H1 (cell line): Measurements from ENCODE around the gene SYT14. TPM values are rescaled to one million over a fixed set of nuclear protein-coding genes. Genes with fewer than 3 reads are reported as not detected.

Experiments
- CTCF ChIA-PET: fragments of 300-600 bp; sonication (Branson Sonifier 250); formaldehyde crosslinking; loops from one replicate; lab custom pipeline; 2021; ENCODE audit not compliant: partially characterized antibody; lab: Charles Lee
- POLR2A ChIA-PET: fragments of 300-600 bp; sonication (Branson Sonifier 250); formaldehyde crosslinking; loops from one replicate; lab custom pipeline; 2021; ENCODE audit warnings: inconsistent platforms; ENCODE audit not compliant: partially characterized antibody; lab: Charles Lee
- DNase-seq, 2 experiments: peaks; one replicate each; pipeline versions ENCODE4 v3.0.0 to v3.0.0-alpha.2; 2010 to 2022; ENCODE audit warnings: low spot score in 2 of 2, low read depth in 1 of 2, mixed read lengths in 1 of 2
- FAIRE-seq: peaks from 2 replicates; lab custom pipeline; 2011; peaks lifted over from hg19 to GRCh38; lab: Jason Lieb, UNC
- H2AFZ ChIP-seq: 2 replicates; pipeline ENCODE4 v1.8.1; 2012; ENCODE audit warnings: low read length, inconsistent platforms
- H2AK5ac ChIP-seq: 2 replicates; pipeline ENCODE4 v1.6.1; 2013; ENCODE audit warnings: low read depth, low read length
- H2BK120ac ChIP-seq: replicated peaks from 2 replicates; pipeline ENCODE3; 2013; ENCODE audit warnings: low read depth, low read length, inconsistent platforms
- H2BK12ac ChIP-seq: 2 replicates; pipeline ENCODE4 v1.6.1; 2013; ENCODE audit warnings: low read depth, low read length
- H2BK15ac ChIP-seq: 2 replicates; pipeline ENCODE4 v1.6.1; 2013; ENCODE audit warnings: low read length
- H2BK20ac ChIP-seq: 2 replicates; pipeline ENCODE4 v1.6.1; 2013; ENCODE audit warnings: low read length
- H2BK5ac ChIP-seq: 2 replicates; pipeline ENCODE4 v1.6.1; 2013; ENCODE audit warnings: low read depth, low read length
- H3K14ac ChIP-seq: 2 replicates; pipeline ENCODE4 v1.6.1; 2013; ENCODE audit warnings: inconsistent platforms; ENCODE audit not compliant: insufficient read length
- H3K18ac ChIP-seq: 2 replicates; pipeline ENCODE4 v1.6.1; 2013; ENCODE audit warnings: low read length; ENCODE audit errors: extremely low read depth
- H3K23ac ChIP-seq: 2 replicates; pipeline ENCODE4 v1.6.1; 2013; ENCODE audit warnings: inconsistent platforms; ENCODE audit not compliant: insufficient read length
- H3K23me2 ChIP-seq: 2 replicates; pipeline ENCODE4 v1.6.1; 2013; ENCODE audit warnings: low read depth, low read length
- H3K27ac ChIP-seq: 2 replicates; pipeline ENCODE4 v1.6.1; 2011; ENCODE audit warnings: low read depth, low read length, inconsistent platforms
- H3K27me3 ChIP-seq, 4 experiments: replicated peaks in 1 of 4; 1 replicate in 1 of 4; 2 replicates in 3 of 4; pipeline versions ENCODE4 v1.6.1 to v1.8.1; 2011 to 2013; ENCODE audit warnings: low read length in 3 of 4, mild to moderate bottlenecking in 3 of 4, inconsistent platforms in 2 of 4, mixed read lengths in 2 of 4, moderate library complexity in 1 of 4; ENCODE audit not compliant: control insufficient read depth in 3 of 4, insufficient read depth in 3 of 4; ENCODE audit errors: extremely low read depth in 1 of 4
- H3K36me3 ChIP-seq, 4 experiments: 2 replicates each; pipeline versions ENCODE4 v1.6.1 to v1.8.1; 2011 to 2013; ENCODE audit warnings: mild to moderate bottlenecking in 4 of 4, low read length in 3 of 4, moderate library complexity in 2 of 4, control low read depth in 1 of 4, inconsistent platforms in 1 of 4; ENCODE audit not compliant: insufficient read depth in 4 of 4, control insufficient read depth in 2 of 4
- H3K4ac ChIP-seq: replicated peaks from 2 replicates; pipeline ENCODE3; 2013; ENCODE audit warnings: low read length, low read depth, mixed read lengths, inconsistent platforms; ENCODE audit not compliant: insufficient read length
- H3K4me1 ChIP-seq, 4 experiments: replicated peaks in 1 of 4; 1 replicate in 1 of 4; 2 replicates in 3 of 4; pipeline versions ENCODE4 v1.6.1 to v1.8.1; 2011 to 2013; ENCODE audit warnings: low read length in 3 of 4, inconsistent platforms in 2 of 4, mixed read lengths in 1 of 4; ENCODE audit not compliant: insufficient read depth in 4 of 4, control insufficient read depth in 3 of 4
- H3K4me2 ChIP-seq, 2 experiments: 2 replicates each; pipeline versions ENCODE4 v1.6.1 to v1.8.1; 2011 to 2013; ENCODE audit warnings: low read depth in 2 of 2, low read length in 2 of 2, control low read depth in 1 of 2, inconsistent platforms in 1 of 2, mild to moderate bottlenecking in 1 of 2; ENCODE audit not compliant: insufficient read depth in 1 of 2
- H3K4me3 ChIP-seq, 4 experiments: fragments of 200-600, 300-600 bp in 1 of 4; sonication (generic), shearing (Covaris generic), sonication (Bioruptor Twin) in 1 of 4; 2 replicates each; pipeline versions ENCODE4 v1.5.1 to v1.8.1; 2011 to 2016; ENCODE audit warnings: low read length in 4 of 4, low read depth in 3 of 4, control low read depth in 2 of 4, inconsistent platforms in 2 of 4, mild to moderate bottlenecking in 2 of 4, mixed read lengths in 1 of 4, moderate library complexity in 1 of 4; ENCODE audit not compliant: insufficient read depth in 2 of 4; ENCODE audit errors: extremely low read depth in 1 of 4
- H3K56ac ChIP-seq: replicated peaks from 2 replicates; pipeline ENCODE3; 2013; ENCODE audit warnings: low read depth, mild to moderate bottlenecking, mixed read lengths, low read length, inconsistent platforms; ENCODE audit not compliant: insufficient read length
- H3K79me1 ChIP-seq: 2 replicates; pipeline ENCODE4 v1.6.1; 2013; ENCODE audit warnings: low read depth, low read length, control low read depth
- H3K79me2 ChIP-seq, 2 experiments: 2 replicates each; pipeline versions ENCODE4 v1.6.1 to v1.8.1; 2012 to 2013; ENCODE audit warnings: low read length in 2 of 2, mild to moderate bottlenecking in 2 of 2, inconsistent platforms in 1 of 2; ENCODE audit not compliant: insufficient read depth in 2 of 2, control insufficient read depth in 1 of 2
- H3K9ac ChIP-seq, 4 experiments: replicated peaks in 1 of 4; 1 replicate in 1 of 4; 2 replicates in 3 of 4; pipeline versions ENCODE4 v1.6.1 to v1.8.1; 2011 to 2013; ENCODE audit warnings: low read depth in 3 of 4, low read length in 3 of 4, control low read depth in 2 of 4, mild to moderate bottlenecking in 2 of 4, moderate library complexity in 2 of 4, inconsistent platforms in 1 of 4; ENCODE audit errors: extremely low read depth in 1 of 4
- H3K9me3 ChIP-seq, 2 experiments: 2 replicates each; pipeline versions ENCODE4 v1.6.1 to v1.8.1; 2012 to 2013; ENCODE audit warnings: mild to moderate bottlenecking in 2 of 2, moderate library complexity in 2 of 2, control low read depth in 1 of 2, inconsistent platforms in 1 of 2, low read depth in 1 of 2, low read length in 1 of 2, mixed read lengths in 1 of 2; ENCODE audit not compliant: insufficient read depth in 2 of 2
- H4K20me1 ChIP-seq, 2 experiments: replicated peaks in 1 of 2; 2 replicates each; pipeline versions ENCODE3 to v1.8.1; 2011 to 2013; ENCODE audit warnings: inconsistent platforms in 2 of 2, low read length in 2 of 2, mild to moderate bottlenecking in 1 of 2; ENCODE audit not compliant: insufficient read depth in 2 of 2, control insufficient read depth in 1 of 2
- H4K5ac ChIP-seq: 2 replicates; pipeline ENCODE4 v1.6.1; 2013; ENCODE audit warnings: low read length, low read depth, mixed read lengths, inconsistent platforms; ENCODE audit not compliant: insufficient read length
- H4K8ac ChIP-seq: 2 replicates; pipeline ENCODE4 v1.8.0; 2013; ENCODE audit warnings: mild to moderate bottlenecking, moderate library complexity, low read length, inconsistent platforms; ENCODE audit not compliant: insufficient read depth; ENCODE audit errors: extremely low read depth
- H4K91ac ChIP-seq: replicated peaks from 2 replicates; pipeline ENCODE3; 2013; ENCODE audit warnings: low read length, mixed read lengths, inconsistent platforms; ENCODE audit not compliant: insufficient read length
- BACH1 ChIP-seq: IDR thresholded peaks from 2 replicates; pipeline ENCODE4 v1.6.1; 2012; ENCODE audit warnings: low read length, improper control_type of control experiment
- BRCA1 ChIP-seq: IDR thresholded peaks from 2 replicates; pipeline ENCODE4 v1.6.1; 2012; ENCODE audit warnings: low read depth, low read length, improper control_type of control experiment
- CHD1 ChIP-seq: IDR thresholded peaks from 2 replicates; pipeline ENCODE4 v1.6.1; 2012; ENCODE audit warnings: low read depth, low read length, improper control_type of control experiment
- JUN ChIP-seq: IDR thresholded peaks from 2 replicates; pipeline ENCODE4 v1.6.1; 2011; ENCODE audit warnings: low read depth, mild to moderate bottlenecking, improper control_type of control experiment, low read length
- JUND ChIP-seq: IDR thresholded peaks from 2 replicates; pipeline ENCODE4 v1.6.1; 2011; ENCODE audit warnings: mild to moderate bottlenecking, improper control_type of control experiment, low read length
- KDM4A ChIP-seq: IDR thresholded peaks from one replicate; pipeline ENCODE4 v1.7.1; 2012; ENCODE audit warnings: low read depth, mild to moderate bottlenecking, moderate library complexity, low read length, inconsistent platforms; ENCODE audit not compliant: severe bottlenecking
- USF2 ChIP-seq: IDR thresholded peaks from 2 replicates; pipeline ENCODE4 v1.6.1; 2011; ENCODE audit warnings: low read length, improper control_type of control experiment
- WGBS, 2 experiments: shearing (Covaris generic) in 1 of 2; methylation state at CpG; one replicate each; pipeline versions ENCODE4 v1.1.6 to v1.1.7; 2013 to 2015; ENCODE audit warnings: low lambda C conversion rate in 2 of 2, mixed read lengths in 2 of 2, inconsistent platforms in 1 of 2, low coverage in 1 of 2, missing lambda C conversion rate in 1 of 2; ENCODE audit not compliant: insufficient replicate concordance in 2 of 2, insufficient coverage in 1 of 2, insufficient read length in 1 of 2; ENCODE audit errors: extremely low coverage in 1 of 2, missing lambda C conversion rate in 1 of 2; 5-methylcytosine and 5-hydroxymethylcytosine counted together
- polyA plus RNA-seq, 7 experiments: library from polyadenylated mRNA; depleted of rRNA in 3 of 7; stranded (reverse) in 5 of 7; unstranded in 2 of 7; fragments of >200 nt in 5 of 7; fragments of 200-250 nt in 2 of 7; gene quantifications; 1 replicate in 5 of 7; 2 replicates in 1 of 7; 4 replicates in 1 of 7; pipeline versions ENCODE4 v1.2.1 to v1.2.3, GENCODE V29; 2011 to 2013; ENCODE audit warnings: missing spikeins in 2 of 7, mixed read lengths in 2 of 7
- total RNA-seq: library from RNA; stranded (reverse); fragmentation: NEBNext Ultra II Directional; extraction: Animal tissue kit (Norgen Biotek cat#: 25700); gene quantifications from 2 replicates; pipeline ENCODE4 v1.2.1, GENCODE V29; 2021

SYT14 gene
- total and polyA plus RNA-seq, 2 of the 8 experiments (the other 6 are each of a cell fraction or from before 2014, with no cell fraction given), result 2.3 to 18.4 TPM

GRCh38 chr1:210076620-210077019 lies 138.6 kb downstream of the SYT14 start:
- Histone ChIP-seq H3K9ac (no peak overlapping the region), H3K4me3 (no peak overlapping the region), H4K5ac (no peak overlapping the region), H3K4me2 (no peak overlapping the region), H3K56ac (no peak overlapping the region), H3K79me2 (no peaks in the 10 kb centered on the region), H2AK5ac (no peak overlapping the region), H3K4me1 (peaks cover 0 to 9% (median 2%) of the 10 kb centered on the region in 4 experiments; a peak in 3 of 7 replicates), H3K14ac (no peak overlapping the region), H2BK15ac (no peak overlapping the region), H3K9me3 (peaks cover 0 to 5% of the 10 kb centered on the region in 2 experiments; a peak in 3 of 4 replicates), H3K27me3 (no peaks in the 10 kb centered on the region), H2BK120ac (no peak overlapping the region), H3K79me1 (no peaks in the 10 kb centered on the region), H3K27ac (no peak overlapping the region), H4K91ac (no peak overlapping the region), H2BK20ac (no peak overlapping the region), H4K8ac (no peak overlapping the region), H3K18ac (no peak overlapping the region), H4K20me1 (no peaks in the 10 kb centered on the region), H3K4ac (no peak overlapping the region), H3K23me2 (no peaks in the 10 kb centered on the region), H2AFZ (no peak overlapping the region), H2BK5ac (no peak overlapping the region), H3K23ac (no peak overlapping the region), H2BK12ac (no peak overlapping the region), H3K36me3 (peaks cover 0 to 7% (median 0%) of the 10 kb centered on the region in 4 experiments; a peak in 2 of 8 replicates)
- FAIRE-seq (no peak), DNase-seq (no peak)
- POLR2A ChIA-PET, result no interaction called here
- CTCF ChIA-PET, result no interaction called here
- TF ChIP-seq BRCA1, result no peak
- no peak for TF ChIP-seq JUN
- no peak for TF ChIP-seq USF2
- no peak for TF ChIP-seq JUND
- TF ChIP-seq CHD1, result no peak
- no peak for TF ChIP-seq BACH1
- TF ChIP-seq KDM4A, result no peak
- WGBS, 2 experiments, result 94% methylated on average over 3 of the region's 3 CpGs; no CpG with 5 or more reads in 1 of the 2 experiments
